Measurements from ENCODE around the gene CDYL2.

The CDYL2 gene

DNA sequence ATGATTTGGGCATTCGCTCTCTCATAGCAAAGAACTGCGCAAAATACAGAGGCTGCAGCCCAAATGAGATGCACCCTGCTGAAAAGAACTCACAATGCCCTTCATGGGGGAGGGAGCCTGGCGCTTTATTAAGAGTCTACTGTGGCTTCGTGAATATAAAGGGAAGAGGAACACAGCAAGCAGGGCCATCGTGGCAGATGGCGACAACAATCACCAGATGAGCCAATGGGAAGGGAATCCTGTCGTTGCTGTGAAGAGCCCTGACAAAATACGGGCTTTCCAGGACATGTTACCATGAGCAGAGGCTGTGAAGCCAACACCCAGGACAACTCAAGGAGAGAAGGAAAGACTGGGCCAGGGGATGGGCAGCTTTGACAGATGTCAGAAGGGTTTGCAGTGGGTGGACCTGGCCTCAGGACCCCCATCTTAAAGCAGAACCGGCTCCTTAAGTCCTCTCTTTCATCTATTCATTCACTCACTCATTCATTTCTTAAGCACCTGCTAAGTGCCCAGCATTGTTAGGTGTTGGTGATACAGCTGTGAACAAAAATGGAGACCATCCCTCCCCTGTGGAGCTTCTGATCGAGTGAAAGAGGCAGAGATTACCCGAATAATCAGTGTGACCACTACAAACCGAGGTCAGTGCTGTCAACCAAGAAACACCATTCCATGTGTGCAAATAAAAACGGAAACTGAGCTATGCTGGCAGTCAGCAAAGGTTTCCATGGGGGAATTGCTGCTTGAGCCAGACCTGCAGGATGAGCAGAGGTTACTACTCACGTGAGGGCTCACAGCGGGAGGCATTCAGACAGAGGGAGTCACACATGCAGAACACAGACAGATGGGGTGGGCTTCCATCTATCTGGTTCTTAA lies 137.8 kb downstream of the CDYL2 start:
- TF ChIP-seq GATA3 (IDR thresholded peaks at IDR 0.05; ENCODE audit: low read depth, low read length) (no peak), GATA2 (IDR thresholded peaks at IDR 0.05; ENCODE audit: low read depth, low read length) (no peak)

GRCh38 chr16:80665356-80665755 lies 139.0 kb downstream of the CDYL2 start:
- TF ChIP-seq GATA2 (IDR thresholded peaks at IDR 0.05; ENCODE audit: low read depth, low read length) (no peak), GATA3 (IDR thresholded peaks at IDR 0.05; ENCODE audit: low read depth, low read length) (no peak)

DNA sequence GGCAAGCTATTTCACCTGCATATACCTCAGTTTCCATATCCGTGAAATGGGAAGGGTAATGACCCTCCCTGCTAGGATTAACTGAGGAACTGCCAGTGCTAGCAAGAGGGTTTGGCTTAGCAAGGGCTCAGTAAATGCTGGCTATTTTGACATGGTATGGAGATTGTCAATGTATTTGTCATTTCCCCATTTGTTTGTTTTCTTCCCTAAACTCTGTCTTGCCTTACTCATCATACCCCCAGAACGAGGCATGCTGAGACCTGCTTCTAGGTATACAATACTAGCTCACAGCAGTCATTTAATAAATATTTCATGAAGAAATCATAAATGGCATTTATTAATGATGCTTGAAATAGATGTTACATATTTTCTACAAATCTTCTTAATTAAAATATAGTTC lies 139.6 kb downstream of the CDYL2 start:
- TF ChIP-seq GATA2 (IDR thresholded peaks at IDR 0.05; ENCODE audit: low read depth, low read length) (no peak), GATA3 (IDR thresholded peaks at IDR 0.05; ENCODE audit: low read depth, low read length) (no peak)

DNA sequence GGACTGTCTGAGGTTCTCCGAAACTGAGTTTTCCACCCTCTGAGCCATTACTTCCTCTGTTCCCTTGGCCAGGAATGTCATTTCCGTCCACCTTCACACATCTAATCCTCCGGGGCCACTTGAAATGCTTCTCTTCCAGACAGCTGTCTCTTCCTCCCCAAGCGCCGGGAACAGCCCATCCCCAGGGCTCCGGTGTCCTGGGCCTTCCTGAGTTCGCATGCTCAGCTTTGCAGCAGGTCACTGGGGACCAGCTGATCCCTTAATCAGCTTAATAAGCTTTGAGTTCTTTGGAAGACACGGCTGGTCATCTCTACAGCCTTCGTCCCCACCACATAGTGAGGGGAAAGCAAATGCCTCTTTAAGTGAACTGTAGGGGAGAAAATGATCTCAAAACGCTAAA lies 140.2 kb downstream of the CDYL2 start:
- TF ChIP-seq GATA2 (IDR thresholded peaks at IDR 0.05; ENCODE audit: low read depth, low read length): no peak
- TF ChIP-seq GATA3 (IDR thresholded peaks at IDR 0.05; ENCODE audit: low read depth, low read length): no peak

- no peak for TF ChIP-seq GATA3 (IDR thresholded peaks at IDR 0.05; ENCODE audit: low read depth, low read length)
- no peak for TF ChIP-seq GATA2 (IDR thresholded peaks at IDR 0.05; ENCODE audit: low read depth, low read length)
Observed at GRCh38 chr16:80663078-80663477, 141.3 kb downstream of the CDYL2 start.

DNA sequence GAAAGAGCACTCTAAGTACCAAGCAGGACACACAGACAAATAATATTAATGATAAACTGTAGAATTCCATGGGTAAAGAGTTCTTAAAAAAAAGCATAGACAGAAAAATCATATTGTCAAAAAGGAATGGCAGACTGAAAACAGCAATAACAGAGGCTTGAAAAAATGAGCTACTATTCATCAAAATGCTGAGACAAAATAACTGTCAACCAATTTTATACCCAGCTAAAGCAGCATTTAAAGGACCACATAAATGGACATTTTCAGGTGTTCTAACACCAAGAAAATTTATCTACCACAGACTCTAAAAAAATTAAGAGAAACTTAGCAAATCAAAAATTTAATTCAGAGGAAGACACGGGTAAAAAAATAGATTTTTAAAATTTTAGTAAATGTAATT lies 144.5 kb downstream of the CDYL2 start:
- TF ChIP-seq GATA2 (IDR thresholded peaks at IDR 0.05; ENCODE audit: low read depth, low read length) (no peak), GATA3 (IDR thresholded peaks at IDR 0.05; ENCODE audit: low read depth, low read length) (no peak)

- TF ChIP-seq GATA2 (IDR thresholded peaks at IDR 0.05; ENCODE audit: low read depth, low read length) (no peak; the same call in 1 of the 2 replicates), GATA3 (IDR thresholded peaks at IDR 0.05; ENCODE audit: low read depth, low read length) (no peak)
Observed at GRCh38 chr16:80656711-80657150, 147.7 kb downstream of the CDYL2 start.

DNA sequence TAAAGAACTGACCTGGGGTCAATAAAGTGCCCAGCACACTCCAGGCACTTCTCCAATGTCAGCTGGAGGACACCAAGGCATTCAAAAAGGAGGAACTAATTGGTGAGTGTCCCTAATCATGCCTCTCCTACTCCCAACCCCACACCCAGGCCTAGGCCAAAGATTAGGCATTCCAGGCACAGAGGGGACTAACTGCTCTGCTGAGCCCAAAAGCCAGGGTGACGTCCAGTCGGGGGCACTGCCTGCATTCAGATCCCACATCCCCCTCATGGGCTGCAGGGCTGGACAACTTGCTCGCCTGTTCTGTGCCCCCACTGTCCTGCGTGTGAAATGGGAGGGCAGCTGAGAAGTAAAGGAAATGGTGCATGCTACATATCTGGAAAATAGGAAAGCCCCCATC lies 148.2 kb downstream of the CDYL2 start:
- TF ChIP-seq GATA2 (IDR thresholded peaks at IDR 0.05; ENCODE audit: low read depth, low read length) (no peak), GATA3 (IDR thresholded peaks at IDR 0.05; ENCODE audit: low read depth, low read length) (no peak)

DNA sequence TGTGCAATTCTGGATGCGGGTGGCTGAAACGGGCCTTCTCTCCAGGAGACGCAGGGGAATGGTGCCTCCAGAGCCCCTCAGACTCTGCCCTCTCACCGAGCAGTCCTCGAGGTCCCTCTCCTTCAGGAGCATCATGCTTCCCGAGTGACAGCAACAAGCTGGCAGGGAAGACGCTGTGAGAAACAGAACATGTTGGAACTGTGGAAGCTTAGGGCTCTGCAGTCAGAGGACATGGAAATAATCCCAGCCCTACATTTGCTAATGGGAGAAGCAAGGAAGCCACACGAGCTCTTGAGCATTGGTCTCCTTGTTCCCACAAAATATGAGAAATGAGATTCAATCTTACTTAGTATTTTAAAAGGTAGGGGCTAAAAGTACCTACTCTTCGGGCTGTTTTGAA lies 148.6 kb downstream of the CDYL2 start:
- no peak for TF ChIP-seq GATA3 (IDR thresholded peaks at IDR 0.05; ENCODE audit: low read depth, low read length)

GRCh38 chr16:80654094-80654862 lies 150.1 kb downstream of the CDYL2 start:
- TF ChIP-seq GATA3 (IDR thresholded peaks at IDR 0.05; ENCODE audit: low read depth, low read length) (no peak), GATA2 (IDR thresholded peaks at IDR 0.05; ENCODE audit: low read depth, low read length) (no peak)

GRCh38 chr16:80652441-80652840 lies 152.0 kb downstream of the CDYL2 start:
- TF ChIP-seq GATA3 (IDR thresholded peaks at IDR 0.05; ENCODE audit: low read depth, low read length): no peak

- TF ChIP-seq GATA2 (IDR thresholded peaks at IDR 0.05; ENCODE audit: low read depth, low read length): no peak
- no peak for TF ChIP-seq GATA3 (IDR thresholded peaks at IDR 0.05; ENCODE audit: low read depth, low read length)
Observed at GRCh38 chr16:80640316-80640715, 164.1 kb downstream of the CDYL2 start.

GRCh38 chr16:80639636-80640035 lies 164.8 kb downstream of the CDYL2 start:
- TF ChIP-seq GATA2 (IDR thresholded peaks at IDR 0.05; ENCODE audit: low read depth, low read length) (no peak), GATA3 (IDR thresholded peaks at IDR 0.05; ENCODE audit: low read depth, low read length) (no peak)

GRCh38 chr16:80637621-80638020 lies 166.8 kb downstream of the CDYL2 start:
- TF ChIP-seq GATA3 (IDR thresholded peaks at IDR 0.05; ENCODE audit: low read depth, low read length) (no peak), GATA2 (IDR thresholded peaks at IDR 0.05; ENCODE audit: low read depth, low read length) (no peak)

DNA sequence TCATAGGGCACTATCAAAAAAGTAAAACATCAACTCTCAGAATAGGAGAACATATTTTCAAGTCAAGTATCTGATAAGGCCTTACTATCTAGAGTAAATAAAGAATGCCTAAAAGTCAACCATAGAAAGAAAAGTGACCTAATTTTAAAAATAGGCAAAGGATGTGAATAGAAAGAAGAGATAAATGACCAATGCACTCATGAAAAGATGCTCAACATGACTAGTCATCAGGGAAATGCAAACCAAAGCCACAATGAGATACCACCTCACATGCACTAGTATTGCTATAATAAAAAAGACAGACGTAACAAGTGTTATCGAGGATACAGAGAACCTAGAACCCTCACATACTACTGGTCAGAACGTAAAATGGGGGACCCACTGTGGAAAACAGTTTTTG lies 172.8 kb downstream of the CDYL2 start:
- TF ChIP-seq GATA3 (IDR thresholded peaks at IDR 0.05; ENCODE audit: low read depth, low read length): no peak
- TF ChIP-seq GATA2 (IDR thresholded peaks at IDR 0.05; ENCODE audit: low read depth, low read length): no peak
